ENCODE results near the gene PROM1.

PROM1 gene

DNA sequence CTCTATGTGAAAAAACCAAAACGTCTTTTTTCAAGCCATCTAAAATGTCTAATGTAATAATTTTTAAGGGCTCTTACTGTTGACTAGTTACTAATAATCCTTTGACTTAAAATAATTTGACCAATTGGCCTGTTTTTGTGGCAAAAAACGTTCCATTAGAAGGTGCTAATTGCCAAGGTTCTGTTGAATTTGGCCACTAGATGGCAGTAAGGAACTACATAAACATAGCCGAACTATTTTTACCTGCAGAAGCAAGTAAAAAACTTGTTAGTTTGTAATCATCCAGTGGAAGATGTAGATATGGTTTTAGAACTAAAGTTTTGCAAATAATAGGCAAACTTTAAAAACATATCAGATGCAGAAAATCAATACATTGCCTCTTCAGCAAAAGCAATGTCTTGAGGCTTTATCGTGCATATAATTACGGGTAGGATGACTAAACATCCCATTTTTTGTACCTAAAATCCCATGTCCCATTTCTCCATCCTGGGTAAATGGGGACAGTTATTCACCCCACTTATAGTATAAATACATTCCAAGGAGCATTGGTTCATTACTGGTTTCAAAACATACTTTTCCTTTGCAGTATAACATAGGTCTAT lies 57.6 kb downstream of the PROM1 start:
- Histone ChIP-seq H3K4me3 (ENCODE audit: low read depth in 1 of 2, low read length in 2 of 2) (no peak overlapping the region), H3K9me3 (ENCODE audit: insufficient read depth, low read length, severe bottlenecking) (no peaks in the 10 kb centered on the region), H3K36me3 (ENCODE audit: insufficient read depth, low read length) (no peaks in the 10 kb centered on the region), H4K20me1 (ENCODE audit: insufficient read depth, low read length) (no peaks in the 10 kb centered on the region), H3K9ac (ENCODE audit: low read depth, low read length) (no peak overlapping the region), H3K4me2 (ENCODE audit: insufficient read depth, low read length) (no peak overlapping the region), H3K27me3 (ENCODE audit: insufficient read depth, low read length, poor library complexity) (peaks cover 6% of the 10 kb centered on the region), H3K79me2 (ENCODE audit: insufficient read depth, low read length) (no peaks in the 10 kb centered on the region), H2AFZ (ENCODE audit: low read depth, low read length) (no peak overlapping the region), H3K4me1 (ENCODE audit: insufficient read depth, low read length) (no peaks in the 10 kb centered on the region), H3K27ac (ENCODE audit: low read length) (no peak overlapping the region)
- DNase-seq (peak; percentile 26), ATAC-seq (ENCODE audit: insufficient read depth, low read depth) (peak; percentile 55; the same call in 2 of the 3 replicates)
- no peak for TF ChIP-seq EZH2 (IDR thresholded peaks at IDR 0.05; ENCODE audit: borderline replicate concordance, low read depth, low read length, severe bottlenecking)
- TF ChIP-seq, protein P1, sequence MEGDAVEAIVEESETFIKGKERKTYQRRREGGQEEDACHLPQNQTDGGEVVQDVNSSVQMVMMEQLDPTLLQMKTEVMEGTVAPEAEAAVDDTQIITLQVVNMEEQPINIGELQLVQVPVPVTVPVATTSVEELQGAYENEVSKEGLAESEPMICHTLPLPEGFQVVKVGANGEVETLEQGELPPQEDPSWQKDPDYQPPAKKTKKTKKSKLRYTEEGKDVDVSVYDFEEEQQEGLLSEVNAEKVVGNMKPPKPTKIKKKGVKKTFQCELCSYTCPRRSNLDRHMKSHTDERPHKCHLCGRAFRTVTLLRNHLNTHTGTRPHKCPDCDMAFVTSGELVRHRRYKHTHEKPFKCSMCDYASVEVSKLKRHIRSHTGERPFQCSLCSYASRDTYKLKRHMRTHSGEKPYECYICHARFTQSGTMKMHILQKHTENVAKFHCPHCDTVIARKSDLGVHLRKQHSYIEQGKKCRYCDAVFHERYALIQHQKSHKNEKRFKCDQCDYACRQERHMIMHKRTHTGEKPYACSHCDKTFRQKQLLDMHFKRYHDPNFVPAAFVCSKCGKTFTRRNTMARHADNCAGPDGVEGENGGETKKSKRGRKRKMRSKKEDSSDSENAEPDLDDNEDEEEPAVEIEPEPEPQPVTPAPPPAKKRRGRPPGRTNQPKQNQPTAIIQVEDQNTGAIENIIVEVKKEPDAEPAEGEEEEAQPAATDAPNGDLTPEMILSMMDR (IDR thresholded peaks at IDR 0.05; ENCODE audit: borderline replicate concordance, extremely low read depth, low read length, poor library complexity, severe bottlenecking) = peak; percentile 89

DNA sequence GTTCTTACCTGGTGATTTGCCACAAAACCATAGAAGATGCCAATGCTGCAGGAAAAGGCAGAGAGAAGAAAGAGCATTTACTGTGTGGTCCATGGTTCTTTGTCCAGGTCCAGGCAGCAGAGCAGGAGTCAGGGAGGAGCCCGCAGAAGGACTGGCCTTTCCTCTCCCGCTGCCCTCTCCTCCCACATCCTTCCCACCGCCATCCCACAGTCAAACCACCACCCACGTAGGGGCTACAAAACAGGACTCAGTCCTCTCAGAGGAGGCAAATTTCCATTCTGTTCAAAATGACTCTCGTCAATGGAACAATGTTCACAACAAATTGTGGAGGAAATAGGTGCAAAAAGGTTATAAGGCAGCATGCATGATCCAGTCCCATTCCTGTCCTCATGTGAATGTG lies 58.6 kb downstream of the PROM1 start:
- H3K27ac ChIP-seq (ENCODE audit: low read length) = no peak overlapping the region
- no peaks in the 10 kb centered on the region for H3K79me2 ChIP-seq (ENCODE audit: insufficient read depth, low read length)
- H4K20me1 ChIP-seq (ENCODE audit: insufficient read depth, low read length) = no peaks in the 10 kb centered on the region
- no peak overlapping the region for H2AFZ ChIP-seq (ENCODE audit: low read depth, low read length)
- no peaks in the 10 kb centered on the region for H3K4me1 ChIP-seq (ENCODE audit: insufficient read depth, low read length)
- no peak for ATAC-seq (ENCODE audit: insufficient read depth, low read depth)
- H3K36me3 ChIP-seq (ENCODE audit: insufficient read depth, low read length) = no peaks in the 10 kb centered on the region
- no peak overlapping the region for H3K4me2 ChIP-seq (ENCODE audit: insufficient read depth, low read length)
- H3K4me3 ChIP-seq (ENCODE audit: low read depth in 1 of 2, low read length in 2 of 2) = no peak overlapping the region
- no peak for DNase-seq
- peaks cover 10% of the 10 kb centered on the region for H3K27me3 ChIP-seq (ENCODE audit: insufficient read depth, low read length, poor library complexity)
- no peak overlapping the region for H3K9ac ChIP-seq (ENCODE audit: low read depth, low read length)
- H3K9me3 ChIP-seq (ENCODE audit: insufficient read depth, low read length, severe bottlenecking) = no peaks in the 10 kb centered on the region
- TF ChIP-seq, protein P1 (IDR thresholded peaks at IDR 0.05; ENCODE audit: borderline replicate concordance, extremely low read depth, low read length, poor library complexity, severe bottlenecking) = no peak
- no peak for TF ChIP-seq EZH2 (IDR thresholded peaks at IDR 0.05; ENCODE audit: borderline replicate concordance, low read depth, low read length, severe bottlenecking)

DNA sequence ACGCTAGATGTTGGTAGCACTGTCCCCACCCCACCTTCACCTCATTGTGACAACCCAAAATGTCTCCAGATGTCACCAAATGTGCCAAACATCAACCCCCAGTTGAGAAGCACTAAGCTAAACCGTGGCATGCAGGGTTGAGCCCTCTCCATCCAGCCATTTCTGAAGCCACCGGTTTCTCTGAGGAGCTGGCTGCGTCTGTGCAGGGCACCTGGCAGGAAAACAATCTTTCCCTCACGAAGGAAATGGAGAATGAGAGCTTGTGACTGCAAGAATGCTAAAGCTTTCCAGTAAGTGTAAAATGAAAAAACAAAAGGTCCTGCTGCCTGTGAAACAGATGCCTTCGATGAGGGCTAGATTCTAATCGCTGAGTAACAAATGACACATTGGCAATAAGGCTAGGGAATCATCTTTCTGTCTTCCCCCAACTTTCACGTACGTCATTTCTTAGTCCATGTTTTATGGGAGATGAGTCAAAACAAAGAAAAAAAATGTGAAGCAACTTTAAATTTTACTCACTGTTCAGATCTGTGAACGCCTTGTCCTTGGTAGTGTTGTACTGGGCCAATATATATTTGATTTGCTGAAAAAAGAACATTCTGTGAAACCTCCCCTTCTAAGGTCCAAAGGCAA lies 59.9 kb downstream of the PROM1 start:
- Histone ChIP-seq H3K79me2 (ENCODE audit: insufficient read depth, low read length) (no peaks in the 10 kb centered on the region), H3K36me3 (ENCODE audit: insufficient read depth, low read length) (no peaks in the 10 kb centered on the region), H3K4me1 (ENCODE audit: insufficient read depth, low read length) (no peaks in the 10 kb centered on the region), H3K9ac (ENCODE audit: low read depth, low read length) (no peak overlapping the region), H3K27ac (ENCODE audit: low read length) (no peak overlapping the region), H3K9me3 (ENCODE audit: insufficient read depth, low read length, severe bottlenecking) (no peaks in the 10 kb centered on the region), H4K20me1 (ENCODE audit: insufficient read depth, low read length) (no peaks in the 10 kb centered on the region), H3K4me2 (ENCODE audit: insufficient read depth, low read length) (no peak overlapping the region), H3K27me3 (ENCODE audit: insufficient read depth, low read length, poor library complexity) (peaks cover 10% of the 10 kb centered on the region), H3K4me3 (ENCODE audit: low read depth in 1 of 2, low read length in 2 of 2) (no peak overlapping the region), H2AFZ (ENCODE audit: low read depth, low read length) (no peak overlapping the region)
- no peak for TF ChIP-seq EZH2 (IDR thresholded peaks at IDR 0.05; ENCODE audit: borderline replicate concordance, low read depth, low read length, severe bottlenecking)
- TF ChIP-seq, protein P1 (IDR thresholded peaks at IDR 0.05; ENCODE audit: borderline replicate concordance, extremely low read depth, low read length, poor library complexity, severe bottlenecking) = no peak
- ATAC-seq (ENCODE audit: insufficient read depth, low read depth) (no peak), DNase-seq (no peak)

Data from DND-41 (cell line).